Activated naive CD8-positive, alpha-beta T cell treated with anti-CD3 and anti-CD28 coated beads, Interleukin-2, amount 10 ng/mL, durations not matched to agents 7 days and 5 days (primary cell): ENCODE measurements around the gene ADPRHL1. TPM values are rescaled to one million over a fixed set of nuclear protein-coding genes. Genes with fewer than 3 reads are reported as not detected.
A peak's percentile ranks its signal among the peaks of the same experiment; 100 is the strongest.

ENCODE experiments used
- ATAC-seq: fragments of 150-1000 bp; cut with Tn5 transposase; one replicate; pipeline ENCODE4 v1.10.0; 2021; ENCODE audit warnings: low read depth, moderate library complexity
- POLR2A ChIA-PET: fragments of 350-600 bp; sonication (Branson Sonifier 250); formaldehyde crosslinking; loops from one replicate; lab custom pipeline; 2021; ENCODE audit warnings: antibody characterized with exemption; lab: Charles Lee
- DNase-seq: peaks from one replicate; pipeline ENCODE4 v3.0.0; 2021
- H3K27ac Mint-ChIP-seq: one replicate; pipeline ENCODE4 v1.8.0; 2022; ENCODE audit warnings: mild to moderate bottlenecking, mixed read lengths
- H3K27me3 Mint-ChIP-seq: one replicate; pipeline ENCODE4 v1.8.0; 2022; ENCODE audit warnings: mild to moderate bottlenecking, moderate library complexity, mixed read lengths
- H3K36me3 Mint-ChIP-seq: one replicate; pipeline ENCODE4 v1.8.0; 2021; ENCODE audit warnings: mild to moderate bottlenecking, mixed read lengths
- H3K4me1 Mint-ChIP-seq: one replicate; pipeline ENCODE4 v1.8.0; 2021; ENCODE audit warnings: mixed read lengths
- H3K4me3 Mint-ChIP-seq: one replicate; pipeline ENCODE4 v1.8.0; 2022; ENCODE audit warnings: mild to moderate bottlenecking, moderate library complexity, mixed read lengths
- H3K9me3 Mint-ChIP-seq: one replicate; pipeline ENCODE4 v1.8.0; 2021; ENCODE audit warnings: mixed read lengths
- total RNA-seq, 2 experiments: library from RNA; stranded (reverse); gene quantifications; one replicate each; pipeline ENCODE4 v1.2.3, GENCODE V29; 2021

Gene ADPRHL1
- total RNA-seq, 2 experiments from 2014 or later, result 0.82 to 1.0 TPM

DNA sequence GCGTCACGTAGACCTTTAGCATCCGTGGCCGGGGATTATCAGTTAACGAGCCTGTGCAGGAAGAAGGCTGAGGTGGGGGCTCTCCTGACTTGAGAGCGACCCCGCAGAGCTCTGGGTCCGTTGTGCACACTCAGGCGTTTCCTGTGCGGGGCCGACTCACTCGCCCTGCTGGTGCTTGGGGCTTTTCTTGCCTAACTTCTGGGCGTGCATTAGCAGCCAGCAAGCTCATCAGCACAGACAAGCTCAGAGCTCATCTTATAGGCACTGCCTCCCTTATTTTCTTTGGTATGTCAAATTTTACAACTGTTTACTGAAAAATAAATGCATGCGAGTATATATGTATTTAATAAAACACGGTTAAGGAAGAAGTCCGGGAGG lies 23.7 kb downstream of the ADPRHL1 start:
- no peak overlapping the region for H3K27ac Mint-ChIP-seq
- H3K4me3 Mint-ChIP-seq, result no peak overlapping the region
- no peaks in the 10 kb centered on the region for H3K9me3 Mint-ChIP-seq
- no peak for DNase-seq
- no peaks in the 10 kb centered on the region for H3K4me1 Mint-ChIP-seq
- H3K36me3 Mint-ChIP-seq, result no peaks in the 10 kb centered on the region
- no peak for ATAC-seq
- no peaks in the 10 kb centered on the region for H3K27me3 Mint-ChIP-seq
- POLR2A ChIA-PET, result no interaction called here

DNA sequence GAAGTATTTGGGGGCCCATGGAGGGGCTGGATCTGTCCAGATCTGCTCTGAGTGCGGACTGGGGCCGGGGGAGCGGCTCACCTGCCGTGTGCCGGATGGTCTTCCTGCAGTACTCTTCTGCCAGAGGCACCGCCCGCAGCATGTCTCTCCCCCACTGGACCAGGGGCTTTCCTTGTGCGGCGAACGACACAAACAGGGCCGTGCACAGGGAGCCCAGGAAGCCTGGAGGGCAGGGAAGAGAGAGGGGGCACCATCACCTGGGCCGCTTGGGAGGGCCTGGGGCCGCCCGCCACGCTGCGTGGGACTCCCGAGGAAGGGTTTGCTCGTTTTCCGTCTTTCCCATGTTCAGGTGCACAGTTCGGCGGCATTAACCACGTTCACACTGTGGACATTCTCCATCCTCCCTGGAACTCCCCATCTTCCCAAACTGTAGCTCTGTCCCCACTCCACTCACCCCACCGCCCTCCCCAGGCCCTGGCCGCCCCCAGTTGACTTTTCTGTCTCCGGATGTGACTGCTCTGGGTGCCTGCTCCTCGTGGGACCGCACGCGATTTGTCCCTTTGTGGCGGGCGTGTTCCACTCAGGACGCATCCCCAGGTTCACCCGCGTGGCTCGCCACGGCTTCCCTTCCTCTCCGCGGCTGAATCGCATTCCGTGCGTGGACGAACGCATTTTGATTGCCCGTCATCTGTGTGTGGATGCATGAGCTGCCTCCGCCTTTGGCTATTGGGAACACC lies 24.2 kb downstream of the ADPRHL1 start:
- Mint-ChIP-seq H3K27ac (no peak overlapping the region), H3K27me3 (no peaks in the 10 kb centered on the region), H3K9me3 (no peaks in the 10 kb centered on the region), H3K36me3 (no peaks in the 10 kb centered on the region), H3K4me1 (no peaks in the 10 kb centered on the region), H3K4me3 (no peak overlapping the region)
- no peak for ATAC-seq
- no peak for DNase-seq
- POLR2A ChIA-PET, result no interaction called here

DNA sequence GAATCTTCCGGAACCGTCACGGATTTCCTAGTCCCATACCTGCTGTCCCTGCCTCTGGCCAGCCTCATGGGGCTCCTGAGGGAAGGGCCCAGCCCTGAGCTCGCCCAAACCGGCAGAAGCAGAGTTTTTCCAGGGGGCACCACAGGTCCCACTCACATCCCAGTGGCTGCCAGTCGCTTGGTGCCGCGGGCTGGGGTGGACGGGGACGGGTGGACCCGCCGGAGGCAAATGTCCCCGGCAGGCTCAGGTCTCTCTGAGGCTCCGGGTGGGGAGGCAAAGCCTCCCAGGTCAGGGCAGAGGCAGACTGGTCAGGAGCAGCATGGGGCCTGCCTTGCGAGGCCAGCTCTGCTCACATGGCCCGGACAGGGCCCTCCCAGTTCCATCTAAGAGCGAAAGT lies 24.8 kb downstream of the ADPRHL1 start:
- DNase-seq (no peak), ATAC-seq (no peak)
- Mint-ChIP-seq H3K9me3 (no peaks in the 10 kb centered on the region), H3K27ac (no peak overlapping the region), H3K4me1 (no peaks in the 10 kb centered on the region), H3K36me3 (no peaks in the 10 kb centered on the region), H3K27me3 (no peaks in the 10 kb centered on the region), H3K4me3 (no peak overlapping the region)
- POLR2A ChIA-PET, result no interaction called here

DNA sequence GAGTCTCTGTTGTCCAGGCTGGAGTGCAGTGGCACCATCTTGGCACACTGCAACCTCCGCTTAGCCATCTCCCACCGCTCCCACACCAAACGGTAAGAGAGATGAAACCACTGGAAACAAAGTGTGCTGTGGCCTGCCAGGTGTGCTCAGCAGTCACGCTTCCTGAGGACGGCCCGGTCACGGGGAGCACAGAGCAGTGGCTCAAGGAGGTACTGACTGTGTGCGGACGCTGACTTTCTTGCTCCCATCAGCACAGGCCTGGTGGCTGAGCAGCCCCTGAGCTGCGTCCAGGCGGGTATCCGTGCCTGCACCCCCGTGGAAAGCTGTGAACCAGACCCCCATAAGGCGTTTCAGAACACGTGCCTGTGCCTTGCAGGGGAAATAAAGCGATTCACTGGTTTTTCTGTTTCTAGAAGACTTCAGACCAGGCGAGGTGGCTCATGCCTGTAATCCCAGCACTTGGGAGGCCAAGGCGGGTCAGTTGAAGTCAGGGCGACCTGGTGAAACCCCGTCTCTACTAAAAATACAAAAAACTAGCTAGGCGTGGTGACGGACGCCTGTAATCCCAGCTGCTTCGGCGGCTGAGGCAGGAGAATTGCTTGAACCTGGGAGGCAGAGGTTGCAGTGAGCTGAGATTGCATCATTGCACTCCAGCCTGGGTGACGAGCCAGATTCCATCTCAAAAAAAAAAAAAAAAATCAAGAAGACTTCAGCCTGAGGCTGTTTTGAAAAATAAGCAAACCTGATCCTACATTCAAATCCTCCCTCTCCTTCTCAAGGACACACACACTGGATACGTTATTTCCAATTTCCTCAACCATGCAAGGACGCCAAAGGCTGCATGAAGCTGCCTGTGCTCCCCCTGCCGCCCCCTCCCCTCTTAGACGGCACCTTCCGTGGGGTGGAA lies 25.5 kb downstream of the ADPRHL1 start:
- no peaks in the 10 kb centered on the region for H3K9me3 Mint-ChIP-seq
- POLR2A ChIA-PET, result no interaction called here
- ATAC-seq (no peak), DNase-seq (no peak)
- no peak overlapping the region for H3K27ac Mint-ChIP-seq
- no peak overlapping the region for H3K4me3 Mint-ChIP-seq
- no peaks in the 10 kb centered on the region for H3K4me1 Mint-ChIP-seq
- H3K27me3 Mint-ChIP-seq, result no peaks in the 10 kb centered on the region
- H3K36me3 Mint-ChIP-seq, result no peaks in the 10 kb centered on the region

DNA sequence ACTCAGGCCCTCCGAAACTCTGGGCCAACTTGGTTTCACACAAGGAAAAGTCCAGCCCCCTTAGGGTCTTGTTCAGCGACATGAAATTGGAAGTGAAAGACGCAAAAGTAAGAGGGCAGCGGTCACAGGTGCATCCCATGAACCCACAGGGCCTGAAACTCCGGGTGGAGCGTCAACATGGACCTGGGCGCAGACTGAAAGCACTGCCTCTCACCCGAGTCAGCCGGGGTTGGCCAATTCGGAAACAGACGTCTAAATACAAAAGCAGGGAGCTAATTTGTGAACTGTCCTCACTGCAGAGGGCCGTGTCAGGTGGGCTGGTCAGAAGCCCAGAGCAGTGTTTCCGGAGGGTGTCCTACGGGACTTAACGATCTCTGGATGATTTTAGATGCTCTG lies 26.7 kb downstream of the ADPRHL1 start:
- Mint-ChIP-seq H3K36me3 (no peaks in the 10 kb centered on the region), H3K4me3 (no peak overlapping the region), H3K27ac (no peak overlapping the region), H3K27me3 (no peaks in the 10 kb centered on the region), H3K4me1 (no peaks in the 10 kb centered on the region), H3K9me3 (no peaks in the 10 kb centered on the region)
- peak; percentile 21 for DNase-seq
- no peak for ATAC-seq
- POLR2A ChIA-PET, result no interaction called here

DNA sequence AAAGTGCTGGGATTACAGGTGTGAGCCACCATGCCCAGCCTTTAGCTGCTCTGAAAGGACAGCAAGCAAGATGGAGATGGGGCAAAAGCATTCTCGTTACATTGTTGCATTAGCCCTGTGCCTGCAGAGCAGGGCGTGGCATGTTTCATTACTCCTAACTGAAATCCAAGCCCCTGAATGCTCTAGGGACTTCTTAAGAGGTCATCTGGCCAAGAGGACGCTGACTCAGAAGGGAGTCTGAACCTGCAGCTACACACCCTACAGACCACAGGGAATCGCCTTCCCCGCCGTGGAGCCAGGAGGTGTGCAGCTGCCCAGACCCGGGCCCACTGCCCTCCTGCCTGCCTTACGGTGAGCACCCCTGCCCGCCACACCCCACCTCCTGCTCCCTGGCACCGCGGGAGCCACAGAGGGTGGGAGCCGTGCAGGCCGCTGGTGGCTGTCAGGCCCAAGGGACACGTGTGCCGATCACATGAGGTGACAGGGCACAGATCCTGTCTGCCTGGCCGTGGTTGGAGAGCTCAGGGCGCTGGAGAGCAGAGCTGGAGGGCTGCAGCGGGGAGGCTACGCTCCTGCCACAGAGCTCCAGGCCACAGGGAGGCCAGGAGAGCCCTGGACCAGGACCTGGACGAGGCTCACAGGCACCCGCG lies 27.2 kb downstream of the ADPRHL1 start:
- Mint-ChIP-seq H3K9me3 (no peaks in the 10 kb centered on the region), H3K4me1 (no peaks in the 10 kb centered on the region), H3K27me3 (no peaks in the 10 kb centered on the region), H3K27ac (no peak overlapping the region), H3K36me3 (no peaks in the 10 kb centered on the region), H3K4me3 (no peak overlapping the region)
- DNase-seq (no peak), ATAC-seq (no peak)
- POLR2A ChIA-PET, result no interaction called here

DNA sequence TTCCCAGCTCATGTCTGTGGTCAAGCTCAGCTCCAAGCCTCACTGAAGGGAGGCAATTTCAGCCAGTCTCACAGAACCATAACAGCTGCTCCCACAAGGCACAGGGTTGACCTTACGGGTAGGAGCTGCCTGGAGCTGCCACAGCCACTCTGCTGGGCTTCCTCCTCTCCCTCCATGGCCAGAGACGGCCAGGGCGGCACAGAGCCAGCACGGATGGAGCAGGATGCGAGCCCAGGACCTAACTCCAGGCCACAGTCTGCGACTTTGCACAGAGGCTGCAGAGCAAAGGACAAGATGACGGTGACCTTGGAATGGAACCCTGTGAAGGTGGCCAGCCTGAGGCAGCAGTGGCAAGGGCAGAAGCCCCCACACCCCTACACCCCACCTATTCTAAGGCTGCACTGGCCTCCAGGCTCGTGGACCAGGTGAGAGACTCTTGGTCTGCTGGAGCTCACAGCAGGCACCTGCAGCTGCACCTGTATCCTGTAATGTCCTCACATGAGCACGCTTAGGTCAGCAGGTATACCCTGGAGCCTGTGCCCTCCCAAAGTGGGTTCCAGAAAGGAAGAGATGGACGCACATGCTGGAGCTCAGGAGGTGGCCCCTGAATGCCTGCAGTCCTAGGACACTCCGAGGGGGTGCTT lies 29.6 kb downstream of the ADPRHL1 start:
- Mint-ChIP-seq H3K27ac (no peak overlapping the region), H3K36me3 (no peaks in the 10 kb centered on the region), H3K4me1 (no peaks in the 10 kb centered on the region), H3K9me3 (no peaks in the 10 kb centered on the region), H3K27me3 (peaks cover 2% of the 10 kb centered on the region), H3K4me3 (no peak overlapping the region)
- DNase-seq, result no peak
- ATAC-seq, result no peak
- POLR2A ChIA-PET, result no interaction called here

DNA sequence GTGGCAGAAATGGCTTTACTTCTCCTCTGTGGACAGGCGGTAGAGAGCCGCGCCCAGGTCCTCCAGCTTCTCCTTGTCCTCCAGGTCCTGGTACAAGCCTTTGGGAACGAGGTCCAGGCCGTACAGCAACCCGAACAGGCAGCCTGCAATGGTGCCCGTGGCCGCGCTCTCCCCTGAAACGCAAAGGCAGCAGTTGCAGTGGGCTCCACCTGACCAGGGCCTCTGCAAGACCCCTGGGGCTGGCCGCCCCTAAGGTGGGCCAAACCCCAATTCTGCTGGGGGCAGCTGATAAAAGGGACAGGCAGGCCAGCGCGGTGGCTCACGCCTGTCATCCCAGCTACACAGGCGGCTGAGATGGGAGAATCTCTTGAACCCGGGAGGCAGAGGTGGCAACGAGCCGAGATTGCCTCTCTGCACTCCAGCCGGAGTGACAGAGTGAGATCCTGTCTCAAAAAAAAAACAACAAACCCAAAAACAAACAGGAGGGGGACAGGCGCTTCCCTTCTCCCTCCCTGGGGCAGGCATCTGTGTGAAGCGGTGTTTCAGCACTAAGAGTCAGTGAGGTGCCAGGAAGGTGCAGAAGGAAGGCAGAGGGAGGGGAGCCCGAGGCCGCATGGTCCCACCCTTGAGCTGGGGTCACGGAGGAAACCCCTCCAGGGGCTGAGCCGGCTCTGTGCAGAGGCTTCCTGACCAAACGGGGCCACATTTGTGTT lies 30.3 kb downstream of the ADPRHL1 start:
- POLR2A ChIA-PET, result no interaction called here

GRCh38 chr13:113421673-113422270 lies 31.5 kb downstream of the ADPRHL1 start:
- H3K27ac Mint-ChIP-seq, result no peak overlapping the region
- peaks cover 4% of the 10 kb centered on the region for H3K27me3 Mint-ChIP-seq
- H3K9me3 Mint-ChIP-seq, result no peaks in the 10 kb centered on the region
- no peak for DNase-seq
- POLR2A ChIA-PET, result no interaction called here
- ATAC-seq, result no peak
- no peak overlapping the region for H3K4me3 Mint-ChIP-seq
- H3K36me3 Mint-ChIP-seq, result no peaks in the 10 kb centered on the region
- H3K4me1 Mint-ChIP-seq, result no peaks in the 10 kb centered on the region

More for the DNA sequence above, 30.3 kb downstream of the ADPRHL1 start:
- Mint-ChIP-seq H3K36me3 (no peaks in the 10 kb centered on the region), H3K4me1 (no peaks in the 10 kb centered on the region), H3K4me3 (no peak overlapping the region), H3K9me3 (no peaks in the 10 kb centered on the region), H3K27ac (no peak overlapping the region), H3K27me3 (peaks cover 2% of the 10 kb centered on the region)
- DNase-seq (no peak), ATAC-seq (no peak)

DNA sequence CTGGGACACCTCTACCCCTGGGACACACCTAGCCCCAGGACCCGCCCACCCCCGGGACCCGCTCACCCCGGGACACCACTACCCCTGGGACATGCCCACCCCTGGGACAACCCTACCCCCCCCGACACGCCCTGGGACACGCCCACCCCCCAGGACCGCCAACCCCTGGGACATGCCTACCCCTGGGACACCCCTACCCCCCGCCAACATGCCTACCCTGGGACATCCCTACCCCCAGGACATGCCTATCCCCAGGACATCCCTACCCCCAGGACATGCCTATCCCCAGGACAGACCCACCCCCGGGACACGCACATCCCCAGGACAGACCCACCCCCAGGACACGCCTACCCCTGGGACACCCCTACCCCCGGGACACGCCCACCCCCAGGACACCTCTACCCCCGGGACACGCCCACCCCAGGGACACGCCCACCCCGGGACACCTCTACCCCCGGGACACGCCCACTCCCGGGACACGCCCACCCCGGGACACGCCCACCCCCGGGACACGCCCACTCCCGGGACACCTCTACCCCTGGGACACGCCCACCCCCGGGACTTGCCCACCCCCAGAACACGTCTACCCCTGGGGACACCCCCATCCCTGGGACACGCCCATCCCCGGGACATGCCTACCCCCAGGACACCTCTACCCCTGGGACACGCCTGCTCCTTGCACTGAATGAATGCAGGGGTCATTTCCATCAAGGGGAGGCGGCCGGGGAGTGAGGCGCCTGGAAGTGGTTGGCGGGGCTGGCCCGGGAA lies 32.3 kb downstream of the ADPRHL1 start:
- Mint-ChIP-seq H3K27ac (no peak overlapping the region), H3K9me3 (no peaks in the 10 kb centered on the region), H3K4me3 (no peak overlapping the region), H3K36me3 (no peaks in the 10 kb centered on the region), H3K4me1 (no peaks in the 10 kb centered on the region), H3K27me3 (peaks cover 4% of the 10 kb centered on the region)
- no peak for ATAC-seq
- POLR2A ChIA-PET, result no interaction called here
- no peak for DNase-seq

- Mint-ChIP-seq H3K4me3 (no peak overlapping the region), H3K27me3 (peaks cover 4% of the 10 kb centered on the region), H3K4me1 (no peaks in the 10 kb centered on the region), H3K9me3 (no peaks in the 10 kb centered on the region), H3K36me3 (no peaks in the 10 kb centered on the region), H3K27ac (no peak overlapping the region)
- ATAC-seq, result no peak
- POLR2A ChIA-PET, result no interaction called here
- DNase-seq, result no peak
Observed at GRCh38 chr13:113420232-113420631, 33.1 kb downstream of the ADPRHL1 start.

- no peak overlapping the region for H3K4me3 Mint-ChIP-seq
- peaks cover 4% of the 10 kb centered on the region for H3K27me3 Mint-ChIP-seq
- ATAC-seq, result no peak
- no peak overlapping the region for H3K27ac Mint-ChIP-seq
- no peak for DNase-seq
- no peaks in the 10 kb centered on the region for H3K9me3 Mint-ChIP-seq
- H3K36me3 Mint-ChIP-seq, result no peaks in the 10 kb centered on the region
- POLR2A ChIA-PET, result no interaction called here
- no peaks in the 10 kb centered on the region for H3K4me1 Mint-ChIP-seq
Observed at GRCh38 chr13:113419531-113420193, 33.6 kb downstream of the ADPRHL1 start.
